Panc1 (cell line): ENCODE measurements around the gene EHBP1. TPM values are rescaled to one million over a fixed set of nuclear protein-coding genes. Genes with fewer than 3 reads are reported as not detected.

ENCODE experiments used
- ATAC-seq: fragments of 200-7000 bp; cut with Tn5 transposase; 2 replicates; pipeline ENCODE4 v1.9.1; 2020; ENCODE audit warnings: mild to moderate bottlenecking, moderate library complexity
- BruUV-seq: library from RNA; stranded (reverse); fragments of 400-500 nt; replicated peaks from 2 replicates; lab custom pipeline; 2021; lab: Mats Ljungman, UMichigan
- CTCF ChIA-PET: fragments of 300-600 bp; sonication (Branson Sonifier 250); formaldehyde crosslinking; loops from one replicate; lab custom pipeline; 2022; ENCODE audit warnings: antibody characterized with exemption; lab: Charles Lee
- POLR2A ChIA-PET: fragments of 300-600 bp; sonication (Branson Sonifier 250); formaldehyde crosslinking; loops from one replicate; lab custom pipeline; 2022; ENCODE audit warnings: antibody characterized with exemption; lab: Charles Lee
- DNase-seq: peaks from one replicate; pipeline ENCODE4 v3.0.0-alpha.2; 2010; ENCODE audit warnings: low read depth, low spot score
- H3K27ac ChIP-seq: 2 replicates; pipeline ENCODE4 v1.5.1; 2011; ENCODE audit warnings: mild to moderate bottlenecking, low read length, inconsistent platforms
- H3K27me3 ChIP-seq: fragments of 200-500 bp; sonication (Bioruptor generic); 2 replicates; pipeline ENCODE4 v1.6.0; 2014; ENCODE audit warnings: low read length, inconsistent platforms; ENCODE audit not compliant: control insufficient read depth, insufficient read depth
- H3K36me3 ChIP-seq: fragments of 200-500 bp; sonication (Bioruptor generic); 2 replicates; pipeline ENCODE4 v1.5.1; 2014; ENCODE audit warnings: inconsistent platforms, mild to moderate bottlenecking, low read length, moderate library complexity; ENCODE audit not compliant: control insufficient read depth, insufficient read depth
- H3K4me1 ChIP-seq: 2 replicates; pipeline ENCODE4 v1.5.1; 2011; ENCODE audit warnings: inconsistent platforms, mild to moderate bottlenecking, low read length, moderate library complexity; ENCODE audit not compliant: control insufficient read depth, insufficient read depth
- H3K4me3 ChIP-seq, 2 experiments: 2 replicates each; pipeline ENCODE4 v1.5.1; 2011 to 2012; ENCODE audit warnings: low read depth in 2 of 2, low read length in 2 of 2, mild to moderate bottlenecking in 2 of 2, inconsistent platforms in 1 of 2, moderate library complexity in 1 of 2
- H3K9me3 ChIP-seq: fragments of 200-500 bp; sonication (Bioruptor generic); 2 replicates; pipeline ENCODE4 v1.5.1; 2014; ENCODE audit warnings: low read depth, mild to moderate bottlenecking, inconsistent platforms, low read length, moderate library complexity; ENCODE audit not compliant: control insufficient read depth, insufficient read depth
- POLR2AphosphoS5 ChIP-seq: IDR thresholded peaks from 2 replicates; pipeline ENCODE4 v1.6.1; 2012; ENCODE audit warnings: mild to moderate bottlenecking, low read depth, low read length, moderate library complexity
- REST ChIP-seq, 2 experiments: IDR thresholded peaks; 2 replicates each; pipeline ENCODE4 v1.6.1; 2011 to 2012; ENCODE audit warnings: low read depth in 2 of 2, control low read depth in 1 of 2, low read length in 1 of 2, mild to moderate bottlenecking in 1 of 2, moderate library complexity in 1 of 2; ENCODE audit not compliant: insufficient read depth in 1 of 2
- SIN3A ChIP-seq: IDR thresholded peaks from 2 replicates; pipeline ENCODE4 v1.6.1; 2012; ENCODE audit warnings: low read depth, mild to moderate bottlenecking, low read length, moderate library complexity, borderline replicate concordance; ENCODE audit not compliant: insufficient read depth
- TCF7L2 ChIP-seq: IDR thresholded peaks from 2 replicates; pipeline ENCODE4 v1.6.1; 2011; ENCODE audit warnings: mild to moderate bottlenecking, low read depth, low read length, inconsistent platforms
- in situ Hi-C: cut with HindIII; loops from 2 replicates; pipeline ENCODE4 v1.10.0; 2016; ENCODE audit warnings: low sequenced_read_pairs, low pct_unique_long_range_greater_than_20kb
- intact Hi-C: fragments of 100-400 bp; cut with micrococcal nuclease; formaldehyde crosslinking; loops from one replicate; pipeline ENCODE4 v1.10.0; 2022; ENCODE audit not compliant: unreplicated experiment
- total RNA-seq: library from RNA; stranded (reverse); gene quantifications from one replicate; pipeline ENCODE4 v1.2.1, GENCODE V29; 2021; ENCODE audit not compliant: unreplicated experiment
- TF ChIP-seq, protein P1 (sequence below): fragments of 450-650 bp; IDR thresholded peaks from 2 replicates; pipeline ENCODE4 v1.5.1; 2017; ENCODE audit warnings: mild to moderate bottlenecking

EHBP1 gene
- total RNA-seq, 1 experiment from 2014 or later: 46.1 TPM

GRCh38 chr2:63056107-63057050, 350.9 kb downstream of the EHBP1 start:
- Histone ChIP-seq H3K4me3 (no peak overlapping the region), H3K27me3 (peaks cover 2% of the 10 kb centered on the region; the same call in 1 of the 2 replicates), H3K9me3 (no peaks in the 10 kb centered on the region), H3K4me1 (no peaks in the 10 kb centered on the region; the same call in 1 of the 2 replicates), H3K27ac (no peak overlapping the region), H3K36me3 (no peaks in the 10 kb centered on the region)
- no peak for ATAC-seq
- ChIA-PET CTCF (no interaction called here), POLR2A (no interaction called here)
- TF ChIP-seq REST (IDR thresholded peaks at IDR 0.05; ENCODE audit: insufficient read depth in 1 of 2, low read depth in 2 of 2, low read length in 1 of 2) (no peak), SIN3A (no peak), TCF7L2 (no peak), POLR2AphosphoS5 (no peak)
- TF ChIP-seq, protein P1, sequence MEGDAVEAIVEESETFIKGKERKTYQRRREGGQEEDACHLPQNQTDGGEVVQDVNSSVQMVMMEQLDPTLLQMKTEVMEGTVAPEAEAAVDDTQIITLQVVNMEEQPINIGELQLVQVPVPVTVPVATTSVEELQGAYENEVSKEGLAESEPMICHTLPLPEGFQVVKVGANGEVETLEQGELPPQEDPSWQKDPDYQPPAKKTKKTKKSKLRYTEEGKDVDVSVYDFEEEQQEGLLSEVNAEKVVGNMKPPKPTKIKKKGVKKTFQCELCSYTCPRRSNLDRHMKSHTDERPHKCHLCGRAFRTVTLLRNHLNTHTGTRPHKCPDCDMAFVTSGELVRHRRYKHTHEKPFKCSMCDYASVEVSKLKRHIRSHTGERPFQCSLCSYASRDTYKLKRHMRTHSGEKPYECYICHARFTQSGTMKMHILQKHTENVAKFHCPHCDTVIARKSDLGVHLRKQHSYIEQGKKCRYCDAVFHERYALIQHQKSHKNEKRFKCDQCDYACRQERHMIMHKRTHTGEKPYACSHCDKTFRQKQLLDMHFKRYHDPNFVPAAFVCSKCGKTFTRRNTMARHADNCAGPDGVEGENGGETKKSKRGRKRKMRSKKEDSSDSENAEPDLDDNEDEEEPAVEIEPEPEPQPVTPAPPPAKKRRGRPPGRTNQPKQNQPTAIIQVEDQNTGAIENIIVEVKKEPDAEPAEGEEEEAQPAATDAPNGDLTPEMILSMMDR: no peak
- intact Hi-C loops (no loop called here), in situ Hi-C loops (no loop called here)
- no peak for DNase-seq
- BruUV-seq: no TSS peak

- no peak for DNase-seq
- no peak overlapping the region for H3K27ac ChIP-seq
- ChIA-PET POLR2A (no interaction called here), CTCF (no interaction called here)
- intact Hi-C loops: no loop called here
- H3K36me3 ChIP-seq: no peaks in the 10 kb centered on the region
- no peak for ATAC-seq
- in situ Hi-C loops: no loop called here
- H3K27me3 ChIP-seq: peaks cover 4% of the 10 kb centered on the region
- TF ChIP-seq SIN3A (no peak), REST (IDR thresholded peaks at IDR 0.05; ENCODE audit: insufficient read depth in 1 of 2, low read depth in 2 of 2, low read length in 1 of 2) (no peak), TCF7L2 (no peak), POLR2AphosphoS5 (no peak)
- TF ChIP-seq, protein P1: no peak
- no peak overlapping the region for H3K4me3 ChIP-seq
- H3K4me1 ChIP-seq: no peaks in the 10 kb centered on the region
- no peaks in the 10 kb centered on the region for H3K9me3 ChIP-seq
- BruUV-seq: no TSS peak
Observed at GRCh38 chr2:63057249-63058143, 352.0 kb downstream of the EHBP1 start.
